ENCODE data around the gene SSTR4.
"Not testable (repeated sequence)": the region's sequence is repeated elsewhere in the genome, so short reads cannot be mapped to it uniquely, and the experiment has no call there.

SSTR4 gene, protein sequence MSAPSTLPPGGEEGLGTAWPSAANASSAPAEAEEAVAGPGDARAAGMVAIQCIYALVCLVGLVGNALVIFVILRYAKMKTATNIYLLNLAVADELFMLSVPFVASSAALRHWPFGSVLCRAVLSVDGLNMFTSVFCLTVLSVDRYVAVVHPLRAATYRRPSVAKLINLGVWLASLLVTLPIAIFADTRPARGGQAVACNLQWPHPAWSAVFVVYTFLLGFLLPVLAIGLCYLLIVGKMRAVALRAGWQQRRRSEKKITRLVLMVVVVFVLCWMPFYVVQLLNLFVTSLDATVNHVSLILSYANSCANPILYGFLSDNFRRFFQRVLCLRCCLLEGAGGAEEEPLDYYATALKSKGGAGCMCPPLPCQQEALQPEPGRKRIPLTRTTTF

GRCh38 chr20:23034721-23035671 lies at the start of gene SSTR4:
Gene SSTR4 (plus strand): TSS chr20:23035312. CDS start chr20:23035484, 172 bp downstream.
- DNase-seq (ENCODE audit: low read depth) = no peak

DNA sequence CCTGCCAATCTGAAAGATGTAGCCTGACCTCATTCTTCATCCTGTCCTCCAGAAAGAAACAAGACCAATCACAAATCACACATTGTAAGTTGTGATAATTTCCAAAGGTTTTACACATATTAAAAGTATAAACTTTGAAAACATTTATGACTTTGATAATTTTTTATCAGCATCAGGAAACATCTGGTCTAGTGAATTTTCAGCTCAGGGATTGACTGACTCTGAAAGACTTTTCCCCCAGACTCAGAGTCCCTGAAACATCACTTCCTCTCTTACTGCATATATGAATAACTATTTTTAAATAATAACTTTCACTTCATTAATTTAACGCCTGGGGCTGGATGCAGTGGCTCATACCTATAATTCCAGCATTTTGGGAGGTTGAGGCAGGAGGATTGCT lies 48.5 kb upstream of the SSTR4 start:
- DNase-seq (ENCODE audit: low read depth) = no peak

DNA sequence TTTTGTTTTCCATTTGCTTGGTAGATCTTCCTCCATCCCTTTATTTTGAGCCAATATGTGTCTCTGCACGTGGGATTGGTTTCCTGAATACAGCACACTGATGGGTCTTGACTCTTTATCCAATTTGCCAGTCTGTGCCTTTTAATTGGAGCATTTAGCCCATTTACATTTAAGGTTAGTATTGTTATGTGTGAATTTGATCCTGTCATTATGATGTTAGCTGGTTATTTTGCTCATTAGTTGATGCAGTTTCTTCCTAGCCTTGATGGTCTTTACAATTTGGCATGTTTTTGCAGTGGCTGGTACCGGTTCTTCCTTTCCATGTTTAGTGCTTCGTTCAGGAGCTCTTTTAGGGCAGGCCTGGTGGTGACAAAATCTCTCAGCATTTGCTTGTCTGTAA lies 43.7 kb upstream of the SSTR4 start:
- DNase-seq (ENCODE audit: low read depth) = not testable (repeated sequence)

DNA sequence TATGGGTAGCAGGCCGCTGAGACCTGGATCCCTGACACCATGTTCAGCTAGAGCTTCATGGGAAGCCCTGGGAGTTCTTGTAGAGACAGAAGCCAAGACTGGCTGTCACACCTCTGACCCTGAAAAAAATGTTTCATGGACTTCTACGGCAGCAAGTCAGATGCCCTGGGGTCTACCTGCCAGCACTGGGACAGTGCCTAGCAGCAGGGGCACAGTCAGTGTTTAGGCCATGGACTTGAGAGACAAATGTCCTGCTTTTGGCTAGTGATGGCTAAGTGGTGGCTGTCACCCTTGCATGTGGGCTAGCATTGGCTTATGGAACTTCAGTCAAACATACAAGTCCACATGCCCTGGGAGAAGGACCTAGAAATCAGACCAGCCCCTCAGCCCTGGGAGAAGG lies 41.3 kb upstream of the SSTR4 start:
- no peak for DNase-seq (ENCODE audit: low read depth)

DNA sequence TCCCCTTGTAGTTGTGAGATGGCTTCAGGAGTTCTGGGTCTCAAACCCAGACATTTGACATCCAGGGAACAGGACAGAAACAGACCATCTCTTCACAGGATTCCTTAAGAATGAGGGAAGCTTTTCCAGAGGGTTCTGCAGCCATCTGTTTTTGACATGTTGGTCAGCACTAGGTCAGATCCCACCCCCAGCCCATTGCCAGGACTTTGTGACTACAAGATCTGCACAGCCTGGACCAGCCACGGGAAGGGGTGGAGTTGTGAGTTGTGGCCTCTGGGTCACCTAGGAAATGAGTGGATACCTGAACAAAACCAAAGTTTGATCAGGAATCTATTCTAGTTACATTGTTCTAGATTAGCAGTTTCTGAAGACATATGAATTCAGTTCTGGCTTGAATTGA lies 39.2 kb upstream of the SSTR4 start:
- no peak for DNase-seq (ENCODE audit: low read depth)

DNA sequence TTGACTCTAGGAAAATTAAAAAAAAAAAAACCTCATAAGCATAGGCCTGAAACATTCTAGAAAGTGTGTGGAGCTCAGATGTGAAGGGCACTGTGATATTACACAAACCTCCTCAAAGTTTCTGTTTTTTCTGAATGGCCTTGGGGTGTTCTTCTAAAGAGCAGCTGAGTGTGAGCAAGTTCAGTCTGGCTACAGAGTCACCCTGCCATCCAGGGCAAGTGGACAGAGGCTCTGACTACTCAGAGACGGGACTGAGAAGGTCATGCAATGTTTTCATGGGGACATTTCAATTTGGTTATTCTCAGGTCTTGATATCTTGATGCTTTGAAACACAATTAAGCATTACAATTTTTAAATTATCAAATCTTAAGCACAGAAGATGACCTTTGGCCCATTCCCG lies 36.6 kb upstream of the SSTR4 start:
- DNase-seq (ENCODE audit: low read depth) = no peak

DNA sequence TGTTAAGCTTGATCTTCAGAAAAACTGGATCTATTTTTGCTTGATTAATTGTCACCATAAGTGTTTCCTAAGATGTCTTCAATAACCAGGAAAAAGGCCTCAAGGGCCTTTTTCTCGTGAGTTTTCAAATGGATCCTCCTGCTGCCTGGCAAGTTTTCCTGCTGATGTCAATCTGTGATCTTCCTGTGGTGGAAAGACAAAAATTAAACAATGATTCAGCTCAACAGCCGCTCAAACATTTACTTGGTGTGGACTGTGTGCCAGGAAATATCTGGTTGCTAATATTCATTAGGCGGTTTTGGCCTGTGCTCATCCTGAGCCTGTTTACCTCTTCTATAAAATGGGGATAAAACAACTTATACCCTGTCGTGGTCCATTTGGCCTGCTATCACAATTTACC lies 35.4 kb upstream of the SSTR4 start:
- DNase-seq (ENCODE audit: low read depth) = peak; percentile 24

DNA sequence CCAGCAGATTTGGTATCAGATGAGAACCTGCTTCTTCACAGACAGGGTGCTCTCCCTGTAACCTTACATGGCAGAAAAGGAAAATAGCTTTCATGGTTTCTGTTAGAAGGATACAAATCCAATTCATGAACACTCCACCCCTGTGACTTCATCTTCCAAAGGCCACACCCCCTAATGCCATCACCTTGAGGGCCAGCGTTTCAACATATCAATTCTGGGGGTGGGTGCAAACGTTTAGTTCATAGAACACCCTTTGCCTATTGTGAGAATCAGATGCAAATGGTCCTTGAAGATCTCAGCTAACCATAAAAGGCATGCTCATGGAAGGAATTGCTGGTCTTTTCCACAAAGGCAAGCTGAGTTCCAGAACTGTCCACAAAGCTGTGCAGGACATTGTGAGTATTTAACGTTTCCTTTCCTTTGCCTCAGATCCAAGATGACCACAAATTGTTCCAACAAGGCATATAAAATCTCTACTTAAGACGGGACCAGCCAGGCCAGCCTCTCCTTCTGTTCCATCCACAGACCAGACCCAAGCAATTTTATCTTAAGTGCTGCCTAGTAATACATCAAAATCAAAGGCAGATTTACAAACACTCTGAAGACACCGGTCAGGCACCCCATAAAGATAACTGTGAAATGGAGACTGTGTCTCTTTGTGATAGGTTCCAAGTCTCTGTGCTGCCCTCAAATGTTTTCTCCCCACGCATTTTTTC lies 34.7 kb upstream of the SSTR4 start:
- no peak for DNase-seq (ENCODE audit: low read depth)

DNA sequence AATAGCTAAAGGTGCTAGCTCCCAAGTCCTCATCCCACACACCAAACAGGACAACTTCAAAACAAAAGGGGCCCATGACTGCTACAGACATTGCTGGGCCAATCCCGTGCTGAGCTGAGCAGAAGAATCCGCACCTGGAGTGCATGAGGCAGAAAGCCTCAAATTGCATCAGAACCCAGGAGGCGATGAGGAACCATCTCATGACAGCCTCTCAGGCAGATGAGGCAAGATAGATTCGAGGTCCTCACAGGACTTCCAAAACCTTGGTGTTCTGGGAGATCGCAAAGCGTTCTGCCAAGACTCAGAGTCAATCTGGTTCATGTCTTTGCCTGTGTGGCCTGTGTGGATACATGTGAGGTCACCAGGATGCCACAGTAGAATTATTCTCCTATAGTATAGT lies 32.8 kb upstream of the SSTR4 start:
- no peak for DNase-seq (ENCODE audit: low read depth)

- DNase-seq (ENCODE audit: low read depth) = no peak
Measured at GRCh38 chr20:23003077-23003635, 32.0 kb upstream of the SSTR4 start.

GRCh38 chr20:23003881-23004460 lies 31.1 kb upstream of the SSTR4 start:
- DNase-seq (ENCODE audit: low read depth) = no peak

DNA sequence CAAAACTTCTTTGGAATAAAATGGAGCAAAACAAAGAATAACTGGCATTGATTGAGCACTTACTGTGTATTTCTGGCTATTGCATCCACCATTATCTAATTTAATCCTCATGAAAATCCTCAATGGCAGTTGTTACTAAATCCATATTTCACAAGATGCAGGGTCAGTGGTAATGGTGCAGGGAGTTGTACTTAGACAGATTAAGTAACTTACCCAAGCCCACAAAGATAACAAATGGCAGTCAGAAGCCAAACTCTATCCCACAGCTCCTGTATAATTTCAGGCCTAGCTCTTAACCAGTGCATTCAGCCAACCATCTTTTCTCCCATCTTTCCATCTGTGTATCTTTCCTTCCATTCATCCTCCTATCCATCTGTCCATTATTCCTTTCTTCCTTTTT lies 29.3 kb upstream of the SSTR4 start:
- no peak for DNase-seq (ENCODE audit: low read depth)

DNA sequence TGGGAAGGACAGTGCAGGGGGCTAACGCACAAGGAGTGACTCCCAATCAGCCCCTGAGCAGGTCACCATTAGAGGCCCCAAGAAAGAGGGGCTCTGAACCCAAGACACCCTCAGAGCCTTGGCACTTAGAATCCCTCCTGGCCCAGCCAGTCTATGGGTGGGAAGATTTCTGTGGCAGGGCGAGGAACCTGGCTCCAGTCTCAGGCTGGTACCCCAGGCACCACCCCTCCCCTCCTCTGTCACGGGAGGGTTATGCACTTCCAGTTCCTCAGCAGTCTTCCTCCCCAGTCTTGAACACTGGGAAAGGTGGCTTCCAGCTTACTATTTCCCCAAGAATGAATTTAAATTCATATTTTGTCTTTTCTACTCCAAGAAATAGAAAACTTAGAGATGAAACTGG lies 27.6 kb upstream of the SSTR4 start:
- no peak for DNase-seq (ENCODE audit: low read depth)

DNA sequence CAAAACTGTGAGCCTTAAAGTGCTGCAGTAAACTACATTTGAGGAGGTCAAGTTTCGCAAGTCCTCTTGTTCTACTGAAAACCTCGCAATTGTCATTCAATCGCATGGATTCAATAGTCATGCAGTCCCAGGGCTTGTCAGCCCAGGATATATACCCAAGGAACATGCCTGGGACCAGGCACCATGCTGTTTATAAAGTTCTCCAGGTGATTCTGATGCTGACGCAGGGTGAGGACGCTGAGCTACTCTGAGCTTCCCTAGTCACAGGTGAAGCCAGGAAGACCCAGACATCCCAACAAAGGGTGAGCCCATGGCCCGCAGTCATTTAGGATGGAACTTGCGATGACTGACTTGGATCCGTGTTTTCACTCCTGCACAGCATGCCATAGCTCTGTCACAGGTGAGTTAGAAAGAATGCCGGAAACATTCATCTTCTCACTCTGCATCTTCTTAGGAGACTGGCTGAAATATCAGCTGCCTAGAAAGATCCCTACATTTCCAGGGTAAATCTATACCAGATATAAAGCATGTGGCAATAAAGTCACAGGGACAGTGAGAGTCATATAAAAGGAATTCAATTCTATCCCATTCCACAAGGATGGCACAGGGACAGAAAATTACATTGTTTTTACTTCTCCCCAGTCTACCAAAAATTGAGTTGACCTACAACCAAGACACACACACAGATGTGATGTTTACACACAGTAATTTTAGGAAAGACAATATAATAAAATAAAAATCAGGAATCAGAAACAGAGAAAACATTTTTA lies 27.0 kb upstream of the SSTR4 start:
- DNase-seq (ENCODE audit: low read depth) = no peak

DNA sequence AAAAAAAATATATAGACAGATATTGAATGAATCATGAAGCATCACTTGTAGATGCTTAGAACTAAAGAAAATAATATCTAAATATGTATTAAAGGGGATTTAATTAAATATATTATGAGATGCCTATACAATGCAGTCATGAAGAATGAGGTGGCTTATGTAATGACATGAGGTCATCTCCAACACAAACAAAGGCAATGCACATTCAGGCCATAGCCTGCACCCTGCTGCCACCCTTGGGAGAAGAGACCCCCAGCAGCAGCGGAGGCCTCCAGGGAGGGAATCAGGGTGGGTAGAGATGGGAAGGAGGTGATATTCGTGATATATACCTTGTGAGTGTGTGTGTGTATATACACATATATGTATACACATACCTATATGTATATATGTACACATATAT lies 26.4 kb upstream of the SSTR4 start:
- DNase-seq (ENCODE audit: low read depth) = no peak

DNA sequence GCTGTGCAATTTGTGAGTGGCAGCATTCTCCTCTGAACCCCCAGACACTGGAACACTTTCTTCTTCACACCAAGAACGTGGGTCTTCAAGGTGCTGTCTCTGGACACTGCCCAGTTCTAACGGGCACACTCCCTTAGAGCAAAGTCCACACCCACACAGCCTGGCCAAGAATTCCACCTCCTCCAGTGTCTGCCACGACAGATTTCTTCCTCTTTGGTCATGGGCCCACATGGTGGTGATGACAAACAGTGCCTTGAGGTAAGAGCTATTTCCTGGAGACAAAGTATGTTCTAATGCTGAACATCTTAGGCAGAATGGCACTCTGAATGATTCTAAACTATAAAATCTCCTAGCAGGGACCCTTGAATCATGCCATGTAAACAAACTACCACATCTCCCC lies 25.5 kb upstream of the SSTR4 start:
- DNase-seq (ENCODE audit: low read depth) = no peak

DNA sequence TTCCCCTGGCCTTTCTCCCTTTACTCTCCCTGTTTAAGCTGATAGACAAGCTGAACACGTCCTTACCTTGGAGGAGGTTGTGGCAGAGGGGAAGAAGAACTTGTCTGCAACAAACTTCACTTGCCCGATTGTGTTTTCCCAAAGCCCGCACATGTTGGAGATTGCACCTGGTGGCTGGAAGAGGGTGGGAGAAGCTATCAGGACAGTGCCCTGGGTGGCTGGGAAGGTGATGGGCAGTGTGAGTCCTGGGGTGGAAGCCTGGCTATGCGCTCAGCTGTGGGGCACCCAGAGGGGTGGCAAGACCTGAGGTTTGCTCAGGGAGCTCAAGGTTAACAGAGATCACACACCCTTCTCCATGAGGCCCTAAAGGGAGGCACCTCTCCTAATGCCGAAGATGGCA lies 25.0 kb upstream of the SSTR4 start:
- DNase-seq (ENCODE audit: low read depth) = no peak

DNA sequence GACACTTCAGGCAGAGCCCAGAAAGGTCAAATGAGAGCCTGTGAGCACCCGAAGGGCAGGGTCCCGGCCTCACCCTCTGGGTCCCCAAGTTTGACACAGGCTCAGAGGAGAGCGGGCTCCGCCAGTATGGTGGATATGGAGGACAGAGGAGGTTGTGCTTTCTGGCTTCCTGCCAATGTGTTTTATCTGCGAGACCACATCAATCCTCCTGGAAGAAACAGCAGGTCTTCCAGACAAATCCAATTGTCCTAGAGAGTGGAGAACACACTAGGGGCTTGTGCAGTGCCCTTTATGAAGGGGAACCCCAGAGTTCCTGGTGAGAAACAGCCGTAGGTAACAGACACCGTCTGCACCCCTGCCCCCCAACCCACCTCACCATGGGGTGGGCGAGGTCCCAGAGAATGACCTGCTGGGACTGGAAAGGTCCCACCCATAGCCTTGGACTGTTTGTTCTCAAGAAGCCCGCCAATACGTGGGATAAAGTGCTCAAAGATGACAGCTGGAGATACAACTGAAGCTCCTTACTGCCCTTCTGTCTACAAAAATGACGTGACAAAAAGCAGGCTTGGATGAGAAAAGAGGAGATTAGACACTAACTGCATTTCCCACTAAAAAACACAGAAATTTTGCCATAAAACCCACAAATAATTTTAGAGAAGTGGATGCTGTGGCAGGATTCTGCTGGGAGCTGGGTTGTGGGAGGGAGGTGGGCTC lies 23.9 kb upstream of the SSTR4 start:
- DNase-seq (ENCODE audit: low read depth) = no peak

DNA sequence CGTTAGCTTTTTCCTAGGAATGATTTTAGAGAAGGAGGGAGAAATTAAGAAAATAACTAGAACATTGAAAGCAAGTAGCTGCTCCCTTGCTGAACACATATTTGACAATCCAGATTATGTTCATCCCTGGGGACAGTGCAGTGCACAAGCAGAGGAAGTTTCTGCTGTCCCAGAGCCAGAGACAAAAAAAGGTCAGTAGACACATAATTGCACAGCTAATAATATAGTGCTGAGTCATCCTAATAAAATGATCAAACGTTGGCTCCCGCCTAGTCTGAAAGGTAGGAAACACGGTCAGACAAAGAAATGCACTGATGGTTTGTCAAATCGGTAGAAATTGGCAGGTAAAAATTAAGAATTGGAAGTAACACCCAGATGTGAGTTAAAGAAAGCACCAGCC lies 21.7 kb upstream of the SSTR4 start:
- no peak for DNase-seq (ENCODE audit: low read depth)

- DNase-seq (ENCODE audit: low read depth) = no peak
Measured at GRCh38 chr20:23017516-23017915, 17.6 kb upstream of the SSTR4 start.

Data from stromal cell of bone marrow (primary cell).